HepG2 (cell line): ENCODE measurements around the gene SLC6A12. TPM values are rescaled to one million over a fixed set of nuclear protein-coding genes. Genes with fewer than 3 reads are reported as not detected.

Experiments
- ARNT ChIP-seq: fragments of 450-650 bp; IDR thresholded peaks from 2 replicates; pipeline ENCODE4 v1.6.1; 2017
- CBX1 ChIP-seq: IDR thresholded peaks from one replicate; pipeline ENCODE4 v1.6.1; 2016; ENCODE audit warnings: antibody characterized with exemption, low read depth
- E2F1 ChIP-seq: sonication (generic); formaldehyde crosslinking; IDR thresholded peaks from 2 replicates; pipeline ENCODE4 v1.5.0; 2020; ENCODE audit warnings: missing genetic modification reagents
- GABPA ChIP-seq, 2 experiments: IDR thresholded peaks; 2 replicates each; pipeline ENCODE4 v1.6.1; 2011 to 2016; ENCODE audit warnings: low read depth in 2 of 2, low read length in 1 of 2, missing biosample characterization in 1 of 2, missing genetic modification characterization in 1 of 2
- HNRNPL ChIP-seq: fragments of 200-400 bp; formaldehyde crosslinking; IDR thresholded peaks from 2 replicates; pipeline ENCODE4 v1.6.1; 2017; ENCODE audit warnings: mild to moderate bottlenecking, low read depth, low read length
- IKZF4 ChIP-seq: sonication (generic); formaldehyde crosslinking; IDR thresholded peaks from 2 replicates; pipeline ENCODE4 v1.5.1; 2020; ENCODE audit warnings: borderline replicate concordance, mild to moderate bottlenecking, low read depth, missing genetic modification reagents; ENCODE audit errors: not compliant biosample characterization
- KDM4B ChIP-seq: sonication (generic); formaldehyde crosslinking; IDR thresholded peaks from 2 replicates; pipeline ENCODE4 v1.4.0; 2020; ENCODE audit warnings: missing genetic modification reagents
- MXI1 ChIP-seq: IDR thresholded peaks from 3 replicates; pipeline ENCODE4 v1.6.1; 2012; ENCODE audit warnings: low read depth, low read length, inconsistent platforms, borderline replicate concordance
- NFRKB ChIP-seq: fragments of 450-650 bp; IDR thresholded peaks from 2 replicates; pipeline ENCODE4 v1.6.1; 2017
- NR2F6 ChIP-seq, 2 experiments: IDR thresholded peaks; 2 replicates each; pipeline ENCODE4 v1.6.1; 2016; ENCODE audit warnings: antibody characterized with exemption in 1 of 2, mild to moderate bottlenecking in 1 of 2
- POLR2A ChIP-seq, 2 experiments: IDR thresholded peaks; 2 replicates each; pipeline ENCODE4 v1.6.1; 2011; ENCODE audit warnings: low read depth in 2 of 2, low read length in 2 of 2, mild to moderate bottlenecking in 1 of 2, moderate library complexity in 1 of 2; ENCODE audit not compliant: insufficient read depth in 1 of 2
- POLR2G ChIP-seq: fragments of 200-400 bp; formaldehyde crosslinking; IDR thresholded peaks from 2 replicates; pipeline ENCODE4 v1.6.1; 2018; ENCODE audit warnings: mild to moderate bottlenecking, low read depth, low read length, moderate library complexity
- RCOR2 ChIP-seq: IDR thresholded peaks from 2 replicates; pipeline ENCODE4 v1.6.1; 2016; ENCODE audit warnings: missing biosample characterization, missing genetic modification reagents
- TAF15 ChIP-seq: fragments of 200-400 bp; formaldehyde crosslinking; IDR thresholded peaks from one replicate; pipeline ENCODE4 v1.6.1; 2018; ENCODE audit warnings: mild to moderate bottlenecking, low read depth, low read length; ENCODE audit not compliant: poor library complexity, severe bottlenecking
- YEATS2 ChIP-seq: sonication (generic); formaldehyde crosslinking; IDR thresholded peaks from 2 replicates; pipeline ENCODE4 v1.4.0; 2020; ENCODE audit warnings: missing genetic modification reagents, borderline replicate concordance
- ZEB1 ChIP-seq: IDR thresholded peaks from 2 replicates; pipeline ENCODE4 v1.6.1; 2012; ENCODE audit warnings: mild to moderate bottlenecking, low read depth, inconsistent platforms; ENCODE audit not compliant: insufficient replicate concordance
- ZFP36L1 ChIP-seq: sonication (generic); formaldehyde crosslinking; IDR thresholded peaks from 2 replicates; pipeline ENCODE4 v1.8.0; 2022; ENCODE audit warnings: mild to moderate bottlenecking, missing genetic modification reagents, moderate library complexity
- ZNF432 ChIP-seq: sonication (generic); formaldehyde crosslinking; IDR thresholded peaks from 2 replicates; pipeline ENCODE4 v1.5.0; 2020; ENCODE audit warnings: missing genetic modification reagents, mild to moderate bottlenecking, borderline replicate concordance
- ZNF609 ChIP-seq: sonication (generic); formaldehyde crosslinking; IDR thresholded peaks from 2 replicates; pipeline ENCODE4 v1.4.0; 2020; ENCODE audit warnings: mild to moderate bottlenecking, missing genetic modification reagents, borderline replicate concordance
- ZNF720 ChIP-seq: sonication (generic); formaldehyde crosslinking; IDR thresholded peaks from 2 replicates; pipeline ENCODE4 v1.4.0; 2020; ENCODE audit warnings: missing genetic modification reagents
- ZSCAN29 ChIP-seq: sonication (generic); formaldehyde crosslinking; conservative IDR thresholded peaks from 2 replicates; pipeline ENCODE4 v1.4.0; 2020; ENCODE audit warnings: mild to moderate bottlenecking, missing genetic modification reagents
- polyA plus RNA-seq, 8 experiments: library from polyadenylated mRNA; depleted of rRNA in 3 of 8; stranded (reverse) in 7 of 8; unstranded in 1 of 8; fragments of >200 nt; fragmentation: Illumina TruSeq in 4 of 8; extraction: Trizol in 4 of 8; gene quantifications; 2 replicates each; pipeline versions ENCODE4 v1.2.1 to v1.2.3, GENCODE V29; 2011 to 2016; ENCODE audit warnings: low read depth in 4 of 8, missing spikeins in 1 of 8, mixed read lengths in 1 of 8; ENCODE audit not compliant: insufficient read depth in 1 of 8
- total RNA-seq, 5 experiments: library from RNA; depleted of rRNA; stranded (reverse); fragments of >200 nt; fragmentation: Illumina TruSeq; extraction: Trizol; gene quantifications; 2 replicates each; pipeline ENCODE4 v1.2.3, GENCODE V29; 2016; ENCODE audit warnings: low read depth in 1 of 5
- TF ChIP-seq, protein P1 (sequence below): sonication (generic); formaldehyde crosslinking; IDR thresholded peaks from 2 replicates; pipeline ENCODE4 v1.8.0; 2022; ENCODE audit warnings: missing genetic modification reagents, mild to moderate bottlenecking, moderate library complexity, borderline replicate concordance

Gene SLC6A12
- total and polyA plus RNA-seq, 2 of the 13 experiments (the other 11 are each of a cell fraction or from before 2014, with no cell fraction given): 3.7 to 18.8 TPM

DNA sequence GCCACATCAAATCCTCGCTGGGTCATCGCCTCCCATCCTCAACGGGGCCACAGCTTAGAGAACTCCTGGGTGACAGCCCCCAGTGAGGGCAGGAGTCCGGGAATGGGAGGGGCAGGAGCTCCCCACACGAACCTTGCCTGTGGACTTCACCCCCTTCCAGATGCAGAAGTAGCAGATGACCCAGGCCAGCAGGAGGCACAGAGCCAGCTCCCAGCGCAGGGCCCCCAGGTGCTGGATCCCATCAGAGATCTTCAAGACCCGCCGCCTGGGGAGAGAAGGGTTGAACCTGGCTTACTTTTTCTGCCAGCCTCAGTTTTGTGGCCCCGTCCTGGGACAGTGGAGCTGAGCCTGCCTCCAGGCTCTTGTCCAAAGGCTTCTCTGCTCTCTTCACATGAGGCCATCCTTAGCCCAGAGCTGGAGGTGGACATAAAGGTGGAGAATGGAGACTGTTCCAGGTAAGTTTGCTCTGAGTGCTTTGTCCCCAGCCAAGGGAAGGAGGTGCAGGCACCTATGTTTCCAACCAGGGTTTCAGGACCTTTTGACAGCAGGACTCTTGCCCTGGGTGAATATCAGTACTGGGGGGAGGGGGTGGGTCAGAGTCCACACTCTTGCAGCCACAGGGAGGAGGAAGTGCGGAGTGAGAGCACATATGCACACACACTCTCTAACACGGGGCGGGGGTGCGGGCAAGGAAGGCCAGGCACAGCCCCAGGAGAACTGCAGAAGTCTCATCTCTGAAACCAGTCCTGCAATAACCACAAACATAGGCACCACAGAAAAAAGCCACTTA is 23.3 kb upstream of the SLC6A12 start (continued):
- TF ChIP-seq ZNF609 (CRISPR knock-in tag) (0 out of 2 replicates have a peak, but pooled peaks have one; percentile 35), ZSCAN29 (0 out of 2 replicates have a peak, but pooled peaks have one; percentile 28), E2F1 (CRISPR knock-in tag) (no peak), ZEB1 (peak; percentile 48), ZNF720 (no peak), IKZF4 (no peak), ZFP36L1 (CRISPR knock-in tag) (peak; percentile 27; the same call in 1 of the 2 replicates), CBX1 (no peak), GABPA (IDR thresholded peaks at IDR 0.05; ENCODE audit: low read depth, low read length) (no peak), GABPA (CRISPR knock-in tag; IDR thresholded peaks at IDR 0.05; ENCODE audit: low read depth) (0 out of 2 replicates have a peak, but pooled peaks have one; percentile 14), ZNF432 (no peak), POLR2A (IDR thresholded peaks at IDR 0.05; ENCODE audit: insufficient read depth in 1 of 2, low read depth in 2 of 2, low read length in 2 of 2) (0 out of 4 replicates have a peak, but pooled peaks of 1 of the 2 experiments have one; percentile 24), ARNT (no peak), NR2F6 (IDR thresholded peaks at IDR 0.05) (no peak), NR2F6 (CRISPR knock-in tag; IDR thresholded peaks at IDR 0.05) (peak; percentile 61; the same call in 1 of the 2 replicates), RCOR2 (CRISPR knock-in tag) (no peak), YEATS2 (0 out of 2 replicates have a peak, but pooled peaks have one; percentile 23), MXI1 (peak; percentile 15; the same call in 1 of the 3 replicates), POLR2G (peak; percentile 41), HNRNPL (no peak), TAF15 (no peak), NFRKB (no peak), KDM4B (CRISPR knock-in tag) (no peak)
- TF ChIP-seq, protein P1, sequence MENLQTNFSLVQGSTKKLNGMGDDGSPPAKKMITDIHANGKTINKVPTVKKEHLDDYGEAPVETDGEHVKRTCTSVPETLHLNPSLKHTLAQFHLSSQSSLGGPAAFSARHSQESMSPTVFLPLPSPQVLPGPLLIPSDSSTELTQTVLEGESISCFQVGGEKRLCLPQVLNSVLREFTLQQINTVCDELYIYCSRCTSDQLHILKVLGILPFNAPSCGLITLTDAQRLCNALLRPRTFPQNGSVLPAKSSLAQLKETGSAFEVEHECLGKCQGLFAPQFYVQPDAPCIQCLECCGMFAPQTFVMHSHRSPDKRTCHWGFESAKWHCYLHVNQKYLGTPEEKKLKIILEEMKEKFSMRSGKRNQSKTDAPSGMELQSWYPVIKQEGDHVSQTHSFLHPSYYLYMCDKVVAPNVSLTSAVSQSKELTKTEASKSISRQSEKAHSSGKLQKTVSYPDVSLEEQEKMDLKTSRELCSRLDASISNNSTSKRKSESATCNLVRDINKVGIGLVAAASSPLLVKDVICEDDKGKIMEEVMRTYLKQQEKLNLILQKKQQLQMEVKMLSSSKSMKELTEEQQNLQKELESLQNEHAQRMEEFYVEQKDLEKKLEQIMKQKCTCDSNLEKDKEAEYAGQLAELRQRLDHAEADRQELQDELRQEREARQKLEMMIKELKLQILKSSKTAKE (CRISPR knock-in tag): no peak
